Suprapubic skin (tissue), 4 donors: Measurements from ENCODE around the gene CTNND2. TPM values are rescaled to one million over a fixed set of nuclear protein-coding genes. Genes with fewer than 3 reads are reported as not detected.

Experiments used
- DNase-seq, 2 donors: peaks; one replicate each; pipeline ENCODE4 v3.0.0-alpha.2; 2019; ENCODE audit warnings: low spot score in 2 of 2
- H3K27ac ChIP-seq: fragments of 200-600 bp; sonication (generic); one replicate; pipeline ENCODE4 v1.5.1; 2019
- H3K27me3 ChIP-seq: fragments of 200-600 bp; sonication (generic); one replicate; pipeline ENCODE4 v1.5.1; 2019
- H3K36me3 ChIP-seq: fragments of 200-600 bp; sonication (generic); one replicate; pipeline ENCODE4 v1.5.1; 2019
- H3K4me1 ChIP-seq: fragments of 200-600 bp; sonication (generic); one replicate; pipeline ENCODE4 v1.5.1; 2019
- H3K4me3 ChIP-seq: fragments of 200-600 bp; sonication (generic); one replicate; pipeline ENCODE4 v1.5.1; 2019; ENCODE audit warnings: mild to moderate bottlenecking
- H3K9me3 ChIP-seq: fragments of 200-600 bp; sonication (generic); one replicate; pipeline ENCODE4 v1.5.1; 2019
- CTCF ChIP-seq, 2 donors: fragments of 200-600 bp in 1 of 2; fragments of 450-650 bp in 1 of 2; sonication (generic) in 1 of 2; IDR thresholded peaks; one replicate each; pipeline ENCODE4 v1.5.1; 2016 to 2019; ENCODE audit warnings: antibody characterized with exemption in 2 of 2, mild to moderate bottlenecking in 1 of 2, moderate library complexity in 1 of 2
- EP300 ChIP-seq: sonication (generic); formaldehyde crosslinking; IDR thresholded peaks from one replicate; pipeline ENCODE4 v1.6.1; 2017; ENCODE audit warnings: antibody characterized with exemption
- POLR2A ChIP-seq, 2 donors: fragments of 450-650 bp; IDR thresholded peaks; one replicate each; pipeline ENCODE4 v1.6.1; 2017; ENCODE audit warnings: antibody characterized with exemption in 2 of 2, mild to moderate bottlenecking in 2 of 2, moderate library complexity in 2 of 2
- POLR2AphosphoS5 ChIP-seq, 3 donors: sonication (generic); formaldehyde crosslinking; IDR thresholded peaks; one replicate each; pipeline ENCODE4 v1.6.1; 2017; ENCODE audit warnings: antibody characterized with exemption in 3 of 3
- WGBS: methylation state at CpG from one replicate; pipeline ENCODE4 v1.1.5; 2018; 5-methylcytosine and 5-hydroxymethylcytosine counted together
- total RNA-seq, 4 donors: library from RNA; depleted of rRNA; stranded (reverse); fragments of >200 nt; gene quantifications; one replicate each; pipeline ENCODE4 v1.1.0, GENCODE V29; 2016

Gene CTNND2
- total RNA-seq, 4 donors from 2014 or later, result 0.40 to 3.8 (median 2.2) TPM

- TF ChIP-seq POLR2AphosphoS5 (IDR thresholded peaks at IDR 0.05), result no peak
- TF ChIP-seq POLR2A (IDR thresholded peaks at IDR 0.05), result no peak
- no peak for TF ChIP-seq EP300
- no peak for TF ChIP-seq CTCF (IDR thresholded peaks at IDR 0.05)
- Histone ChIP-seq H3K36me3 (no peaks in the 10 kb centered on the region), H3K9me3 (no peaks in the 10 kb centered on the region), H3K27ac (no peak overlapping the region), H3K4me3 (no peak overlapping the region), H3K27me3 (no peaks in the 10 kb centered on the region), H3K4me1 (no peaks in the 10 kb centered on the region)
- no peak for DNase-seq
- WGBS, result 60% methylated on average over 7 of the region's 7 CpGs
Measured at GRCh38 chr5:11878814-11879213, 25.4 kb downstream of the CTNND2 start.

- H3K9me3 ChIP-seq, result no peaks in the 10 kb centered on the region
- 87% methylated on average over 4 of the region's 4 CpGs for WGBS
Measured at GRCh38 chr5:11873587-11873986, 30.7 kb downstream of the CTNND2 start.

GRCh38 chr5:11869203-11869602, 35.0 kb downstream of the CTNND2 start:
- Histone ChIP-seq H3K4me3 (no peak overlapping the region), H3K27me3 (no peaks in the 10 kb centered on the region), H3K36me3 (no peaks in the 10 kb centered on the region), H3K9me3 (no peaks in the 10 kb centered on the region), H3K4me1 (no peaks in the 10 kb centered on the region), H3K27ac (no peak overlapping the region)
- 89% methylated on average over 1 of the region's 1 CpG for WGBS
- DNase-seq, result no peak
- TF ChIP-seq POLR2AphosphoS5 (IDR thresholded peaks at IDR 0.05) (no peak), POLR2A (IDR thresholded peaks at IDR 0.05) (no peak), CTCF (IDR thresholded peaks at IDR 0.05) (no peak), EP300 (no peak)

More at GRCh38 chr5:11873587-11873986, 30.7 kb downstream of the CTNND2 start:
- H3K27me3 ChIP-seq, result no peaks in the 10 kb centered on the region
- TF ChIP-seq EP300 (no peak), CTCF (IDR thresholded peaks at IDR 0.05) (no peak), POLR2AphosphoS5 (IDR thresholded peaks at IDR 0.05) (no peak)
- no peak overlapping the region for H3K4me3 ChIP-seq
- DNase-seq, result no peak
- H3K27ac ChIP-seq, result no peak overlapping the region
- H3K36me3 ChIP-seq, result no peaks in the 10 kb centered on the region
- no peaks in the 10 kb centered on the region for H3K4me1 ChIP-seq

- no peak for TF ChIP-seq CTCF (IDR thresholded peaks at IDR 0.05)
- no peak for TF ChIP-seq EP300
- TF ChIP-seq POLR2A (IDR thresholded peaks at IDR 0.05), result no peak
- TF ChIP-seq POLR2AphosphoS5 (IDR thresholded peaks at IDR 0.05), result no peak
- H3K36me3 ChIP-seq, result no peaks in the 10 kb centered on the region
- no peak for DNase-seq
- no peaks in the 10 kb centered on the region for H3K27me3 ChIP-seq
- WGBS, result 82% methylated on average over 10 of the region's 10 CpGs
- no peak overlapping the region for H3K27ac ChIP-seq
- H3K4me3 ChIP-seq, result no peak overlapping the region
- no peaks in the 10 kb centered on the region for H3K4me1 ChIP-seq
- no peaks in the 10 kb centered on the region for H3K9me3 ChIP-seq
Measured at GRCh38 chr5:11863911-11864310, 40.3 kb downstream of the CTNND2 start.

- WGBS, result 85% methylated on average over 7 of the region's 7 CpGs
- Histone ChIP-seq H3K27me3 (no peaks in the 10 kb centered on the region), H3K9me3 (no peaks in the 10 kb centered on the region), H3K27ac (no peak overlapping the region), H3K36me3 (no peaks in the 10 kb centered on the region), H3K4me1 (no peaks in the 10 kb centered on the region), H3K4me3 (no peak overlapping the region)
- DNase-seq, result no peak
- TF ChIP-seq POLR2AphosphoS5 (IDR thresholded peaks at IDR 0.05) (no peak), EP300 (no peak), POLR2A (IDR thresholded peaks at IDR 0.05) (no peak), CTCF (IDR thresholded peaks at IDR 0.05) (no peak)
Measured at GRCh38 chr5:11857391-11857790, 46.9 kb downstream of the CTNND2 start.
